OCI-LY3 (cell line): Measurements from ENCODE around the gene PRKAR1B.

Experiments
- H2AFZ ChIP-seq: fragments of 200-600, 300-600 bp; shearing (Covaris generic); 2 replicates; pipeline ENCODE4 v1.6.0; 2014; ENCODE audit warnings: antibody characterized with exemption, low read depth, low read length
- H3K27ac ChIP-seq: fragments of 200-600, 300-600 bp; sonication (generic); 2 replicates; pipeline ENCODE4 v1.5.1; 2014; ENCODE audit warnings: mild to moderate bottlenecking, low read length, moderate library complexity, mixed read lengths
- H3K27me3 ChIP-seq: fragments of 200-600, 300-600 bp; sonication (generic); 2 replicates; pipeline ENCODE4 v1.6.1; 2014; ENCODE audit warnings: low read depth, low read length, mixed read lengths
- H3K36me3 ChIP-seq: fragments of 200-600, 300-600 bp; sonication (generic); replicated peaks from 2 replicates; pipeline ENCODE3; 2014; ENCODE audit warnings: low read depth, low read length, mixed read lengths
- H3K4me1 ChIP-seq: fragments of 300-600, 200-600 bp; sonication (generic); 2 replicates; pipeline ENCODE4 v1.6.1; 2014; ENCODE audit warnings: low read length, mixed read lengths
- H3K4me2 ChIP-seq: fragments of 200-600, 300-600 bp; sonication (generic); 2 replicates; pipeline ENCODE4 v1.6.1; 2014; ENCODE audit warnings: low read length, mixed read lengths
- H3K4me3 ChIP-seq: fragments of 300-600, 200-600 bp; sonication (generic); 2 replicates; pipeline ENCODE4 v1.5.1; 2014; ENCODE audit warnings: antibody characterized with exemption, mild to moderate bottlenecking, low read length, moderate library complexity
- H3K79me2 ChIP-seq: fragments of 300-600, 200-600 bp; shearing (Covaris generic); 2 replicates; pipeline ENCODE4 v1.6.1; 2014; ENCODE audit warnings: mild to moderate bottlenecking, low read length, mixed read lengths
- H3K9ac ChIP-seq: fragments of 300-600, 200-600 bp; shearing (Covaris generic); 2 replicates; pipeline ENCODE4 v1.6.0; 2014; ENCODE audit warnings: mild to moderate bottlenecking, low read length, moderate library complexity
- H3K9me3 ChIP-seq: fragments of 200-600, 300-600 bp; shearing (Covaris generic); 2 replicates; pipeline ENCODE4 v1.6.1; 2014; ENCODE audit warnings: low read length, mixed read lengths; ENCODE audit not compliant: insufficient read depth
- H4K20me1 ChIP-seq: fragments of 200-600, 300-600 bp; sonication (generic); 2 replicates; pipeline ENCODE4 v1.6.1; 2016; ENCODE audit warnings: low read length, mixed read lengths; ENCODE audit not compliant: insufficient read depth
- EZH2phosphoT487 ChIP-seq: fragments of 200-600 bp; shearing (Covaris generic); IDR thresholded peaks from 2 replicates; pipeline ENCODE4 v1.6.1; 2018; ENCODE audit warnings: antibody characterized with exemption, mixed run types, low read depth
- TF ChIP-seq, protein P1 (sequence below): fragments of 200-600, 300-600 bp; sonication (generic); IDR thresholded peaks from 2 replicates; pipeline ENCODE4 v1.5.1; 2014; ENCODE audit warnings: antibody characterized with exemption, low read length, low read depth

Gene PRKAR1B

DNA sequence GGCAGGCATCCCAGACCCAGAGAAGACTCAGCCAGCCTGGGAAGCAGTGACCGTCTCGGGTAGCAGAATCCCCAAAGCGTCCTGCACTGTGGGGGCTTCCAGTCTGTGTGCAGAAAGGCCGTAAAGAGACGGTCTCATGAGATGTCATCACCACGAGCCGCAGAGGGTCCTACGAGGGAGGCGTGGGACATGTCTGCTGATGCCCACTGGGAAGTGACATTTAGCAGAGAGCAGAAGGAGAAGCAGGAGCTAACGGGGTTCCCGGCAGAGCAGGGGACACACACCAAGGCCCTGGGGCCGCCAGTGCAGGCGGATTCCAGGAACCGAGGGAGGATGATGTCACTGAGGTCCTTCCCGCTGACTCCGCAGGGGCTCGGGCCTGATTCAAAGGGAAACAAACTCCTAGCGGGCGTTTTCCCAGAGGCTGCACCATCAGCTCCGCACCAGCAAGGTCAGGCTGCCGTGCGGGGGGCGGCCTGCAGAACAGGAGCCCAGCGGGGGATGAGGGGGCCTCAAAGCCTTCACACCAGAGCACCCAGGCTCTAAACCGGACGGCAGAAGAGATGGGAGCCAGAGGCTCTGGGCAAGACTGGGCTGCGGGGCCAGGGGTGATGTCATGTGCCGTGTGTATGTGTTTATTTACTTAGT, 122.1 kb downstream of the PRKAR1B start:
- Histone ChIP-seq H3K36me3 (no peaks in the 10 kb centered on the region), H2AFZ (no peak overlapping the region), H3K9me3 (no peaks in the 10 kb centered on the region), H3K9ac (no peak overlapping the region), H4K20me1 (no peaks in the 10 kb centered on the region), H3K4me2 (no peak overlapping the region), H3K4me1 (peaks cover 14% of the 10 kb centered on the region), H3K27ac (no peak overlapping the region), H3K27me3 (no peaks in the 10 kb centered on the region), H3K4me3 (no peak overlapping the region), H3K79me2 (no peaks in the 10 kb centered on the region)
- no peak for TF ChIP-seq EZH2phosphoT487
- TF ChIP-seq, protein P1, sequence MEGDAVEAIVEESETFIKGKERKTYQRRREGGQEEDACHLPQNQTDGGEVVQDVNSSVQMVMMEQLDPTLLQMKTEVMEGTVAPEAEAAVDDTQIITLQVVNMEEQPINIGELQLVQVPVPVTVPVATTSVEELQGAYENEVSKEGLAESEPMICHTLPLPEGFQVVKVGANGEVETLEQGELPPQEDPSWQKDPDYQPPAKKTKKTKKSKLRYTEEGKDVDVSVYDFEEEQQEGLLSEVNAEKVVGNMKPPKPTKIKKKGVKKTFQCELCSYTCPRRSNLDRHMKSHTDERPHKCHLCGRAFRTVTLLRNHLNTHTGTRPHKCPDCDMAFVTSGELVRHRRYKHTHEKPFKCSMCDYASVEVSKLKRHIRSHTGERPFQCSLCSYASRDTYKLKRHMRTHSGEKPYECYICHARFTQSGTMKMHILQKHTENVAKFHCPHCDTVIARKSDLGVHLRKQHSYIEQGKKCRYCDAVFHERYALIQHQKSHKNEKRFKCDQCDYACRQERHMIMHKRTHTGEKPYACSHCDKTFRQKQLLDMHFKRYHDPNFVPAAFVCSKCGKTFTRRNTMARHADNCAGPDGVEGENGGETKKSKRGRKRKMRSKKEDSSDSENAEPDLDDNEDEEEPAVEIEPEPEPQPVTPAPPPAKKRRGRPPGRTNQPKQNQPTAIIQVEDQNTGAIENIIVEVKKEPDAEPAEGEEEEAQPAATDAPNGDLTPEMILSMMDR, result no peak

DNA sequence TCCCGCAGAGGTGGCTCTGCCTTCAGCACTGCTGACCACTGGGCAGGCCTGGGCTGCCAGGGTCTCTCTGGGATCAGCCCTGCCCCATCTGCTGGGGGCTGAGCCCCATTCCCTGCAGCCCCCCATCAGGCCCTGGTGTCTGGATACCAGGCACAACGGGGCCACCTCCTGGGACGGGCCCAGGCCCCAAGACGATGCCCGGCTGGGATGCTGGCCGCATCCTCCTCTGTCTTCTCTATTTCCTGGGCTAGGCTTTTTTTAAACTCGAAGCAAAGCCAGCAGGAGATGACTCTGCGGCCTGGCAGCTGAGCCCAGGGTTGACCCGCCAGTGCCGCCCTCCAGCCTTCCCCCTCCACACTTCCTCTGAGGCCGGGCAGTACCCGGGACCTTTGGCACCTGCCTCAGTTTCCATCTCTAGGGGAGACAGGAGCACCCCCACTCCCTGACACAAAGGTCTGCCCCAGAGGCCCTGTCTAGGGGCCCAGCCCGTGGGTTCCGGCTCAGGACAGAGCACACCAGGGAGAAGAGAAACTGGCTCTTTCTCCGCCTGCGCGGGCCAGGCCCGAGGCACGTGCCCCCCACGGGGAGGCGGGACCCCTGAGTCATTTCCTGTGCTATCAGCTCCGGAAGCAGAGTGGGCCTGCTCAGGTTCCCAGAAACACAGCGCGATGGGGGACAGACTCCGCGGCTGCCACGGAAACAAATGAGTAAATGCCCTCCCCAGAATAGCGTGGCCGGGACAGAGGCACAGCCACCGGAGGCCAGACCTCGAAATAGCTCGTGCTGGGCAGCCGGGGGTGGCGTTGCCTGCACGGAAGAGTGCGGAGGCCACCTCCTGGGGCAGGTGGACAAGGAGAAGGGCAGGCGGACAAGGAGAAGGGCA, 122.8 kb downstream of the PRKAR1B start:
- Histone ChIP-seq H3K4me3 (no peak overlapping the region), H3K36me3 (no peaks in the 10 kb centered on the region), H3K9me3 (no peaks in the 10 kb centered on the region), H3K4me2 (no peak overlapping the region), H3K9ac (no peak overlapping the region), H3K27ac (no peak overlapping the region), H2AFZ (no peak overlapping the region), H3K79me2 (no peaks in the 10 kb centered on the region), H3K27me3 (no peaks in the 10 kb centered on the region), H4K20me1 (no peaks in the 10 kb centered on the region), H3K4me1 (peaks cover 14% of the 10 kb centered on the region)
- TF ChIP-seq, protein P1, result no peak
- TF ChIP-seq EZH2phosphoT487, result no peak

DNA sequence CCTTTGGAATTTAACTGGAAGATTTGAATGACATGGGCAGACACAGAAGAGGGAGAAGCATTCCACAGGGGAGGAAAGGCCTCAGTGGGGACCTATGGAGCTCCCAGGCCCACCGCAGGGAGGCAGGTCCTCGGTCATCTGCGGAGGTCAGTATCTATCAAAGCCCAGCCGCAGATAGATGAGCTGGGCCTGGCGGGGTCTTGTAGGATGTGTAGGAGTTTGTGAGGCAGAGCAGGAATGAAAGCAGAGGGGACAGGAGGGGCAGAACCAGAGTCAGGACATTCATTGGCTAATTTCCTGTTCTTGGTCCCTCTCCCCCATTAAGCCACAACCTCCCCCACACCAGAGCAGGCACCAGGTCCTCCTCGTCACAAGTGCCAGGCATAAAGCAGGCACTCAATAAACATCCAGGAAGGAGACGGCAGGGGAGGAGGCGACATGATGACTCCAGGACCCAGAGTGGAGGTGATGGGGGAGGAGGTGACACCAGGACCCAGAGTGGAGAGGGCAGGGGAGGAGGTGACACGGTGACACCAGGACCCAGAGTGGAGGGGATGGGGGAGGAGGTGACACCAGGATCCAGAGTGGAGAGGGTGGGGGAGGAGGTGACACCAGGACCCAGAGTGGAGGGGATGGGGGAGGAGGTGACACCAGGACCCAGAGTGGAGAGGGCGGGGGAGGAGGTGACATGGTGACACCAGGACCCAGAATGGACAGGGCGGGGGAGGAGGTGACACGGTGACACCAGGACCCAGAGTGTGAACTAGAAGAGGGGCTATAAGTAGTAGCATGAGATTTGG, 123.7 kb downstream of the PRKAR1B start:
- Histone ChIP-seq H3K4me1 (peaks cover 14% of the 10 kb centered on the region), H2AFZ (no peak overlapping the region), H3K9me3 (no peaks in the 10 kb centered on the region), H3K79me2 (no peaks in the 10 kb centered on the region), H3K9ac (no peak overlapping the region), H4K20me1 (no peaks in the 10 kb centered on the region), H3K27me3 (no peaks in the 10 kb centered on the region), H3K4me3 (no peak overlapping the region), H3K4me2 (no peak overlapping the region), H3K27ac (no peak overlapping the region), H3K36me3 (no peaks in the 10 kb centered on the region)
- TF ChIP-seq, protein P1, result no peak
- TF ChIP-seq EZH2phosphoT487, result no peak
